Measurements from ENCODE around the gene MMS22L. TPM values are rescaled to one million over a fixed set of nuclear protein-coding genes. Genes with fewer than 3 reads are reported as not detected.

Gene MMS22L
- total and polyA plus RNA-seq, 2 of the 13 experiments (the other 11 are each of a cell fraction or from before 2014, with no cell fraction given) = 6.2 to 32.9 TPM

- TF ChIP-seq AGO2 (optimal IDR thresholded peaks at IDR 0.05; ENCODE audit: low read depth, low read length) (peak; percentile 28), JUN (CRISPR knock-in tag; IDR thresholded peaks at IDR 0.05) (no peak), ZNF879 (CRISPR knock-in tag; IDR thresholded peaks at IDR 0.05) (peak; percentile 66; the same call in 1 of the 2 replicates), HMG20B (CRISPR knock-in tag; conservative IDR thresholded peaks at IDR 0.05) (no peak), ZFP90 (CRISPR knock-in tag; IDR thresholded peaks at IDR 0.05; ENCODE audit: borderline replicate concordance) (no peak), TCF12 (IDR thresholded peaks at IDR 0.05) (no peak), TCF12 (CRISPR knock-in tag; IDR thresholded peaks at IDR 0.05) (peak; percentile 51; the same call in 1 of the 2 replicates), ELF4 (CRISPR knock-in tag; IDR thresholded peaks at IDR 0.05; ENCODE audit: borderline replicate concordance) (0 out of 2 replicates have a peak, but pooled peaks have one; percentile 25), CEBPG (CRISPR knock-in tag; IDR thresholded peaks at IDR 0.05) (no peak), KLF11 (CRISPR knock-in tag; IDR thresholded peaks at IDR 0.05) (no peak), SSRP1 (CRISPR knock-in tag; IDR thresholded peaks at IDR 0.05) (no peak), FOXJ3 (CRISPR knock-in tag; IDR thresholded peaks at IDR 0.05; ENCODE audit: borderline replicate concordance) (no peak; the same call in 1 of the 2 replicates), ONECUT2 (CRISPR knock-in tag; IDR thresholded peaks at IDR 0.05) (no peak), CAMTA2 (CRISPR knock-in tag; IDR thresholded peaks at IDR 0.05; ENCODE audit: borderline replicate concordance) (peak; percentile 59; the same call in 1 of the 2 replicates), ZNF616 (CRISPR knock-in tag; IDR thresholded peaks at IDR 0.05; ENCODE audit: low read depth) (no peak), JDP2 (CRISPR knock-in tag; IDR thresholded peaks at IDR 0.05; ENCODE audit: borderline replicate concordance) (no peak), IRF2 (CRISPR knock-in tag; IDR thresholded peaks at IDR 0.05) (no peak), FOXM1 (CRISPR knock-in tag; IDR thresholded peaks at IDR 0.05) (no peak)
- TF ChIP-seq, protein P1, sequence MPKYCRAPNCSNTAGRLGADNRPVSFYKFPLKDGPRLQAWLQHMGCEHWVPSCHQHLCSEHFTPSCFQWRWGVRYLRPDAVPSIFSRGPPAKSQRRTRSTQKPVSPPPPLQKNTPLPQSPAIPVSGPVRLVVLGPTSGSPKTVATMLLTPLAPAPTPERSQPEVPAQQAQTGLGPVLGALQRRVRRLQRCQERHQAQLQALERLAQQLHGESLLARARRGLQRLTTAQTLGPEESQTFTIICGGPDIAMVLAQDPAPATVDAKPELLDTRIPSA (CRISPR knock-in tag; IDR thresholded peaks at IDR 0.05; ENCODE audit: borderline replicate concordance) = no peak
- TF ChIP-seq, protein P2, sequence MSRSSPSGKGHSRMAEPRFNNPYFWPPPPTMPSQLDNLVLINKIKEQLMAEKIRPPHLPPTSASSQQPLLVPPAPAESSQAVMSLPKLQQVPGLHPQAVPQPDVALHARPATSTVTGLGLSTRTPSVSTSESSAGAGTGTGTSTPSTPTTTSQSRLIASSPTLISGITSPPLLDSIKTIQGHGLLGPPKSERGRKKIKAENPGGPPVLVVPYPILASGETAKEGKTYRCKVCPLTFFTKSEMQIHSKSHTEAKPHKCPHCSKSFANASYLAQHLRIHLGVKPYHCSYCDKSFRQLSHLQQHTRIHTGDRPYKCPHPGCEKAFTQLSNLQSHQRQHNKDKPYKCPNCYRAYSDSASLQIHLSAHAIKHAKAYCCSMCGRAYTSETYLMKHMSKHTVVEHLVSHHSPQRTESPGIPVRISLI (CRISPR knock-in tag; IDR thresholded peaks at IDR 0.05; ENCODE audit: borderline replicate concordance) = peak; percentile 99
- TF ChIP-seq, protein P3, sequence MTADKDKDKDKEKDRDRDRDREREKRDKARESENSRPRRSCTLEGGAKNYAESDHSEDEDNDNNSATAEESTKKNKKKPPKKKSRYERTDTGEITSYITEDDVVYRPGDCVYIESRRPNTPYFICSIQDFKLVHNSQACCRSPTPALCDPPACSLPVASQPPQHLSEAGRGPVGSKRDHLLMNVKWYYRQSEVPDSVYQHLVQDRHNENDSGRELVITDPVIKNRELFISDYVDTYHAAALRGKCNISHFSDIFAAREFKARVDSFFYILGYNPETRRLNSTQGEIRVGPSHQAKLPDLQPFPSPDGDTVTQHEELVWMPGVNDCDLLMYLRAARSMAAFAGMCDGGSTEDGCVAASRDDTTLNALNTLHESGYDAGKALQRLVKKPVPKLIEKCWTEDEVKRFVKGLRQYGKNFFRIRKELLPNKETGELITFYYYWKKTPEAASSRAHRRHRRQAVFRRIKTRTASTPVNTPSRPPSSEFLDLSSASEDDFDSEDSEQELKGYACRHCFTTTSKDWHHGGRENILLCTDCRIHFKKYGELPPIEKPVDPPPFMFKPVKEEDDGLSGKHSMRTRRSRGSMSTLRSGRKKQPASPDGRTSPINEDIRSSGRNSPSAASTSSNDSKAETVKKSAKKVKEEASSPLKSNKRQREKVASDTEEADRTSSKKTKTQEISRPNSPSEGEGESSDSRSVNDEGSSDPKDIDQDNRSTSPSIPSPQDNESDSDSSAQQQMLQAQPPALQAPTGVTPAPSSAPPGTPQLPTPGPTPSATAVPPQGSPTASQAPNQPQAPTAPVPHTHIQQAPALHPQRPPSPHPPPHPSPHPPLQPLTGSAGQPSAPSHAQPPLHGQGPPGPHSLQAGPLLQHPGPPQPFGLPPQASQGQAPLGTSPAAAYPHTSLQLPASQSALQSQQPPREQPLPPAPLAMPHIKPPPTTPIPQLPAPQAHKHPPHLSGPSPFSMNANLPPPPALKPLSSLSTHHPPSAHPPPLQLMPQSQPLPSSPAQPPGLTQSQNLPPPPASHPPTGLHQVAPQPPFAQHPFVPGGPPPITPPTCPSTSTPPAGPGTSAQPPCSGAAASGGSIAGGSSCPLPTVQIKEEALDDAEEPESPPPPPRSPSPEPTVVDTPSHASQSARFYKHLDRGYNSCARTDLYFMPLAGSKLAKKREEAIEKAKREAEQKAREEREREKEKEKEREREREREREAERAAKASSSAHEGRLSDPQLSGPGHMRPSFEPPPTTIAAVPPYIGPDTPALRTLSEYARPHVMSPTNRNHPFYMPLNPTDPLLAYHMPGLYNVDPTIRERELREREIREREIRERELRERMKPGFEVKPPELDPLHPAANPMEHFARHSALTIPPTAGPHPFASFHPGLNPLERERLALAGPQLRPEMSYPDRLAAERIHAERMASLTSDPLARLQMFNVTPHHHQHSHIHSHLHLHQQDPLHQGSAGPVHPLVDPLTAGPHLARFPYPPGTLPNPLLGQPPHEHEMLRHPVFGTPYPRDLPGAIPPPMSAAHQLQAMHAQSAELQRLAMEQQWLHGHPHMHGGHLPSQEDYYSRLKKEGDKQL (CRISPR knock-in tag; IDR thresholded peaks at IDR 0.05; ENCODE audit: low read depth) = no peak
- TF ChIP-seq, protein P4, sequence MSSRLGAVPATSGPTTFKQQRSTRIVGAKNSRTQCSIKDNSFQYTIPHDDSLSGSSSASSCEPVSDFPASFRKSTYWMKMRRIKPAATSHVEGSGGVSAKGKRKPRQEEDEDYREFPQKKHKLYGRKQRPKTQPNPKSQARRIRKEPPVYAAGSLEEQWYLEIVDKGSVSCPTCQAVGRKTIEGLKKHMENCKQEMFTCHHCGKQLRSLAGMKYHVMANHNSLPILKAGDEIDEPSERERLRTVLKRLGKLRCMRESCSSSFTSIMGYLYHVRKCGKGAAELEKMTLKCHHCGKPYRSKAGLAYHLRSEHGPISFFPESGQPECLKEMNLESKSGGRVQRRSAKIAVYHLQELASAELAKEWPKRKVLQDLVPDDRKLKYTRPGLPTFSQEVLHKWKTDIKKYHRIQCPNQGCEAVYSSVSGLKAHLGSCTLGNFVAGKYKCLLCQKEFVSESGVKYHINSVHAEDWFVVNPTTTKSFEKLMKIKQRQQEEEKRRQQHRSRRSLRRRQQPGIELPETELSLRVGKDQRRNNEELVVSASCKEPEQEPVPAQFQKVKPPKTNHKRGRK (CRISPR knock-in tag; IDR thresholded peaks at IDR 0.05) = no peak
Measured at GRCh38 chr6:97282726-97283617, at the start of gene MMS22L (continued).

Data from HepG2 (cell line).